CD14-positive monocyte (primary cell): Measurements from ENCODE around the gene TAS1R1. TPM values are rescaled to one million over a fixed set of nuclear protein-coding genes. Genes with fewer than 3 reads are reported as not detected.

ENCODE experiments used
- DNase-seq, 3 donors: peaks; one replicate each; pipeline ENCODE4 v3.0.0-alpha.2; 2011 to 2022
- H2AFZ ChIP-seq: 2 replicates; pipeline ENCODE4 v1.6.0; 2012; ENCODE audit warnings: mild to moderate bottlenecking, low read depth, low read length, inconsistent platforms; ENCODE audit not compliant: insufficient read depth, poor library complexity, severe bottlenecking
- H3K27ac ChIP-seq, 2 donors: 1 replicate in 1 of 2; 2 replicates in 1 of 2; pipeline ENCODE4 v1.5.1; 2012 to 2013; ENCODE audit warnings: low read length in 2 of 2, control low read depth in 1 of 2, inconsistent platforms in 1 of 2, low read depth in 1 of 2, mild to moderate bottlenecking in 1 of 2
- H3K27me3 ChIP-seq, 2 donors: one replicate each; pipeline versions ENCODE4 v1.6.0 to v1.6.1; 2011 to 2013; ENCODE audit warnings: low read length in 2 of 2; ENCODE audit not compliant: control insufficient read depth in 2 of 2, insufficient read depth in 2 of 2
- H3K36me3 ChIP-seq, 2 donors: replicated peaks in 1 of 2; 1 replicate in 1 of 2; 2 replicates in 1 of 2; pipeline versions ENCODE4 v1.5.1 to v1.6.1; 2012 to 2013; ENCODE audit warnings: low read length in 2 of 2, control low read depth in 1 of 2, inconsistent platforms in 1 of 2, mild to moderate bottlenecking in 1 of 2; ENCODE audit not compliant: insufficient read depth in 2 of 2, control insufficient read depth in 1 of 2
- H3K4me1 ChIP-seq, 2 donors: 1 replicate in 1 of 2; 2 replicates in 1 of 2; pipeline versions ENCODE4 v1.5.1 to v1.6.1; 2012 to 2013; ENCODE audit warnings: low read length in 2 of 2, control low read depth in 1 of 2, inconsistent platforms in 1 of 2, mild to moderate bottlenecking in 1 of 2, moderate library complexity in 1 of 2; ENCODE audit not compliant: insufficient read depth in 2 of 2, control insufficient read depth in 1 of 2
- H3K4me2 ChIP-seq: replicated peaks from 2 replicates; pipeline ENCODE3; 2012; ENCODE audit warnings: low read length, moderate library complexity, mild to moderate bottlenecking; ENCODE audit not compliant: poor library complexity, severe bottlenecking; ENCODE audit errors: extremely low read depth
- H3K4me3 ChIP-seq, 3 experiments: fragments of 200-600 bp in 1 of 3; sonication (generic) in 1 of 3; replicated peaks in 1 of 3; 1 replicate in 2 of 3; 2 replicates in 1 of 3; pipeline ENCODE4 v1.5.1; 2011 to 2013; ENCODE audit warnings: low read length in 3 of 3, mild to moderate bottlenecking in 3 of 3, control low read depth in 2 of 3, low read depth in 2 of 3, inconsistent platforms in 1 of 3, moderate library complexity in 1 of 3
- H3K79me2 ChIP-seq: 2 replicates; pipeline ENCODE4 v1.6.0; 2012; ENCODE audit warnings: mild to moderate bottlenecking, control low read depth, inconsistent platforms, low read length, moderate library complexity; ENCODE audit not compliant: insufficient read depth
- H3K9ac ChIP-seq: 2 replicates; pipeline ENCODE4 v1.6.0; 2017; ENCODE audit warnings: low read length, mild to moderate bottlenecking; ENCODE audit not compliant: insufficient read depth, poor library complexity, severe bottlenecking
- H3K9me3 ChIP-seq, 2 donors: replicated peaks in 1 of 2; 1 replicate in 1 of 2; 2 replicates in 1 of 2; pipeline versions ENCODE4 v1.5.1 to v1.6.1; 2012 to 2013; ENCODE audit warnings: low read length in 2 of 2, control low read depth in 1 of 2; ENCODE audit not compliant: control insufficient read depth in 1 of 2, insufficient read depth in 1 of 2
- H4K20me1 ChIP-seq: 2 replicates; pipeline ENCODE4 v1.6.0; 2012; ENCODE audit warnings: mild to moderate bottlenecking, low read length, control low read depth, moderate library complexity; ENCODE audit not compliant: insufficient read depth
- H3K27ac Mint-ChIP-seq, 7 donors: one replicate each; pipeline ENCODE4 v1.8.0; 2020; ENCODE audit warnings: mild to moderate bottlenecking in 7 of 7, mixed read lengths in 7 of 7, moderate library complexity in 6 of 7, inconsistent platforms in 2 of 7
- H3K27me3 Mint-ChIP-seq, 3 donors: one replicate each; pipeline ENCODE4 v1.8.0; 2021 to 2022; ENCODE audit warnings: low read depth in 3 of 3, mild to moderate bottlenecking in 3 of 3, mixed read lengths in 3 of 3, moderate library complexity in 3 of 3, inconsistent platforms in 1 of 3
- H3K36me3 Mint-ChIP-seq, 2 donors: one replicate each; pipeline ENCODE4 v1.8.0; 2020; ENCODE audit warnings: mixed read lengths in 2 of 2, inconsistent platforms in 1 of 2, mild to moderate bottlenecking in 1 of 2
- H3K4me1 Mint-ChIP-seq: one replicate; pipeline ENCODE4 v1.8.0; 2020; ENCODE audit warnings: mild to moderate bottlenecking, mixed read lengths
- H3K4me3 Mint-ChIP-seq, 2 donors: one replicate each; pipeline ENCODE4 v1.8.0; 2020; ENCODE audit warnings: mild to moderate bottlenecking in 2 of 2, mixed read lengths in 2 of 2, moderate library complexity in 1 of 2
- H3K9me3 Mint-ChIP-seq, 7 donors: one replicate each; pipeline ENCODE4 v1.8.0; 2020 to 2022; ENCODE audit warnings: mixed read lengths in 7 of 7, mild to moderate bottlenecking in 6 of 7, moderate library complexity in 6 of 7, inconsistent platforms in 2 of 7
- WGBS: methylation state at CpG from one replicate; pipeline ENCODE4 v1.1.5; 2013; ENCODE audit warnings: missing lambda C conversion rate; ENCODE audit not compliant: insufficient coverage; 5-methylcytosine and 5-hydroxymethylcytosine counted together
- intact Hi-C, 2 donors: fragments of 100-400 bp; cut with micrococcal nuclease; formaldehyde crosslinking; loops; one replicate each; pipeline versions ENCODE4 v1.15.0 to v1.15.1; 2023
- polyA plus RNA-seq, 3 donors: library from polyadenylated mRNA; depleted of rRNA in 1 of 3; unstranded in 2 of 3; stranded (reverse) in 1 of 3; fragments of 300-500 nt in 2 of 3; fragments of >200 nt in 1 of 3; fragmentation: Illumina TruSeq in 2 of 3; gene quantifications; 1 replicate in 2 of 3; 2 replicates in 1 of 3; pipeline ENCODE4 v1.2.3, GENCODE V29; 2012 to 2021
- TF ChIP-seq, protein P1 (sequence below): fragments of 200-600 bp; IDR thresholded peaks from one replicate; pipeline ENCODE4 v1.8.0; 2022; ENCODE audit warnings: antibody characterized with exemption, mild to moderate bottlenecking

TAS1R1 gene
- polyA plus RNA-seq, 3 donors = not detected

GRCh38 chr1:6622396-6623152, 67.5 kb downstream of the TAS1R1 start:
- Mint-ChIP-seq H3K4me3 (no peak overlapping the region), H3K4me1 (peaks cover 19% of the 10 kb centered on the region), H3K27me3 (peaks cover 0 to 2% (median 0%) of the 10 kb centered on the region in 3 donors), H3K9me3 (no peaks in the 10 kb centered on the region), H3K36me3 (peaks cover 39 to 59% of the 10 kb centered on the region in 2 donors), H3K27ac (peak overlapping the region in 1 of 7 donors; percentile 35)
- Histone ChIP-seq H3K36me3 (peaks cover 23 to 46% of the 10 kb centered on the region in 2 donors), H3K9me3 (no peaks in the 10 kb centered on the region), H3K4me3 (no peak overlapping the region), H3K79me2 (peaks cover 25% of the 10 kb centered on the region), H3K4me1 (peaks cover 14 to 17% of the 10 kb centered on the region in 2 donors), H3K4me2 (no peak overlapping the region), H2AFZ (no peak overlapping the region), H3K9ac (no peak overlapping the region), H4K20me1 (peaks cover 8% of the 10 kb centered on the region), H3K27me3 (no peaks in the 10 kb centered on the region), H3K27ac (no peak overlapping the region)
- TF ChIP-seq, protein P1, sequence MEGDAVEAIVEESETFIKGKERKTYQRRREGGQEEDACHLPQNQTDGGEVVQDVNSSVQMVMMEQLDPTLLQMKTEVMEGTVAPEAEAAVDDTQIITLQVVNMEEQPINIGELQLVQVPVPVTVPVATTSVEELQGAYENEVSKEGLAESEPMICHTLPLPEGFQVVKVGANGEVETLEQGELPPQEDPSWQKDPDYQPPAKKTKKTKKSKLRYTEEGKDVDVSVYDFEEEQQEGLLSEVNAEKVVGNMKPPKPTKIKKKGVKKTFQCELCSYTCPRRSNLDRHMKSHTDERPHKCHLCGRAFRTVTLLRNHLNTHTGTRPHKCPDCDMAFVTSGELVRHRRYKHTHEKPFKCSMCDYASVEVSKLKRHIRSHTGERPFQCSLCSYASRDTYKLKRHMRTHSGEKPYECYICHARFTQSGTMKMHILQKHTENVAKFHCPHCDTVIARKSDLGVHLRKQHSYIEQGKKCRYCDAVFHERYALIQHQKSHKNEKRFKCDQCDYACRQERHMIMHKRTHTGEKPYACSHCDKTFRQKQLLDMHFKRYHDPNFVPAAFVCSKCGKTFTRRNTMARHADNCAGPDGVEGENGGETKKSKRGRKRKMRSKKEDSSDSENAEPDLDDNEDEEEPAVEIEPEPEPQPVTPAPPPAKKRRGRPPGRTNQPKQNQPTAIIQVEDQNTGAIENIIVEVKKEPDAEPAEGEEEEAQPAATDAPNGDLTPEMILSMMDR = no peak
- intact Hi-C loops = loop anchor here in 1 of 2 donors (5.0 to 10.0 kb wide), 2 partner anchors 65 to 162 kb away; partner anchors contain the start of genes CAMTA1 and TAS1R1
- 100% methylated on average over 7 of the region's 10 CpGs for WGBS
- no peak for DNase-seq

DNA sequence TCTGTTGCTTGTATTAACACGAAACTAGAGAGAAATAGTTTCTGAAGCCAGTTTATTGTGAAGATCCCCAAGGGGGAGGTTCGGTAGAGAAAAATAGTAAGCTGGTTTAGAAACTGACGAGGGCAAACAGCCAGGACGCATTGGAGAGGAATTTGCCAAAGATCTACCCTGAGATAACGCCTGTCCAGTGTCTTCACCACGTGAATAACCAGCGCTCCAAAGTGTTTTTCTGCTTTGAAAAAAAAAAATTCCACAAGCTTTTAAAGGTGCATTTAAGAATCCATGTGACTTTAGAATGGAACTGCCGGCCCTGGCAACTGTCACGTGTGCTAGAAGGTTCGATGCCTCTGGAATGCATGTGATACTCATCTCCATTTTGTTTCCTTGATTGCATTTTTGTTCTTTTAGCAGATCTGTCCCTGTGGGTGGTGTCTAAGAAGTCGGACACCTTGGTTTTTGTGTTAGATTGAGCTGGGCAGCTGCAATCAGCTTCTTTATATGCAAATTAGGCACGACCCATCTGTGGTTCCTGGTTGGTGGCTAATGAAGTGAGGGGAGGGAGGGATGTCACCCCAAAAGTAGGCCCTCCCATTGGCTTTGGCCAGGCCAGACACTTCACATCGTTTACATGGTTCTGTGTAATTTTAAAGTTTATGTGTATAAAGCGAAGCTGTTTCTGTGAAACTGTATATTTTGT, 68.3 kb downstream of the TAS1R1 start:
- H3K9ac ChIP-seq = no peak overlapping the region
- H3K4me2 ChIP-seq = no peak overlapping the region
- no peak overlapping the region for H3K4me3 ChIP-seq
- no peak for DNase-seq
- Mint-ChIP-seq H3K27me3 (peaks cover 0 to 2% (median 0%) of the 10 kb centered on the region in 3 donors), H3K9me3 (no peaks in the 10 kb centered on the region), H3K4me3 (no peak overlapping the region), H3K27ac (peak overlapping the region in 2 of 7 donors; percentile 35), H3K36me3 (peaks cover 44 to 62% of the 10 kb centered on the region in 2 donors), H3K4me1 (peaks cover 20% of the 10 kb centered on the region)
- peaks cover 24% of the 10 kb centered on the region for H3K79me2 ChIP-seq
- peaks cover 17% of the 10 kb centered on the region for H4K20me1 ChIP-seq
- peaks cover 32 to 54% of the 10 kb centered on the region in 2 donors for H3K36me3 ChIP-seq
- H3K27ac ChIP-seq = no peak overlapping the region
- H3K27me3 ChIP-seq = no peaks in the 10 kb centered on the region
- WGBS = 97% methylated on average over 12 of the region's 14 CpGs
- H3K4me1 ChIP-seq = peaks cover 14 to 17% of the 10 kb centered on the region in 2 donors
- no peak overlapping the region for H2AFZ ChIP-seq
- intact Hi-C loops = loop anchor here in 1 of 2 donors (5.0 to 10.0 kb wide), 2 partner anchors 66 to 161 kb away; partner anchors contain the start of genes CAMTA1 and TAS1R1
- TF ChIP-seq, protein P1 = no peak
- H3K9me3 ChIP-seq = no peaks in the 10 kb centered on the region
